ENCODE measurements around the gene PHAF1. TPM values are rescaled to one million over a fixed set of nuclear protein-coding genes. Genes with fewer than 3 reads are reported as not detected.
A peak's percentile ranks its signal among the peaks of the same experiment; 100 is the strongest.

The PHAF1 gene
- total RNA-seq, 1 experiment from 2014 or later, result 34.4 TPM

GRCh38 chr16:67174706-67175231 is 65.0 kb downstream of the PHAF1 start:
- H3K4me3 ChIP-seq (ENCODE audit: low read depth, low read length), result peak overlapping the region; percentile 41
- Mint-ChIP-seq H3K4me1 (ENCODE audit: low read depth, unreplicated experiment) (peaks cover 43% of the 10 kb centered on the region), H3K9me3 (ENCODE audit: unreplicated experiment) (no peaks in the 10 kb centered on the region), H3K36me3 (ENCODE audit: insufficient read depth, unreplicated experiment) (peaks cover 39% of the 10 kb centered on the region), H3K4me3 (ENCODE audit: unreplicated experiment) (no peak overlapping the region), H3K27ac (ENCODE audit: unreplicated experiment) (no peak overlapping the region), H3K27me3 (ENCODE audit: insufficient read depth, unreplicated experiment) (no peaks in the 10 kb centered on the region)
- intact Hi-C loops (cut with micrococcal nuclease; ENCODE audit: unreplicated experiment), result loop anchor here (1.0 kb wide), 1 partner anchor 12 kb away; no protein-coding TSS in a partner anchor
- H3K9me3 ChIP-seq, result no peaks in the 10 kb centered on the region
- no peaks in the 10 kb centered on the region for H3K36me3 ChIP-seq (ENCODE audit: control insufficient read depth, insufficient read depth, low read length)
- H3K27me3 ChIP-seq (replicated peaks; ENCODE audit: control insufficient read depth, insufficient read depth, low read length), result no peaks in the 10 kb centered on the region
- TF ChIP-seq CTCF (IDR thresholded peaks at IDR 0.05; ENCODE audit: insufficient read depth in 1 of 2, low read depth in 1 of 2, low read length in 1 of 2, severe bottlenecking in 1 of 2, unreplicated experiment in 1 of 2), result no peak
- no TSS peak for BruUV-seq (replicated peaks)
- DNase-seq, result no peak
- peaks cover 29% of the 10 kb centered on the region for H3K4me1 ChIP-seq
- ChIA-PET CTCF (interaction anchor here (0.6 to 1.8 kb wide), 7 partner anchors 10 to 1279 kb away, joined by 3 to 4 read pairs (median 3); partner anchors contain the start of gene NFATC3), POLR2A (no interaction called here)

- H3K27me3 ChIP-seq (replicated peaks; ENCODE audit: control insufficient read depth, insufficient read depth, low read length), result no peaks in the 10 kb centered on the region
- Mint-ChIP-seq H3K27ac (ENCODE audit: unreplicated experiment) (no peak overlapping the region), H3K4me3 (ENCODE audit: unreplicated experiment) (no peak overlapping the region), H3K4me1 (ENCODE audit: low read depth, unreplicated experiment) (peaks cover 33% of the 10 kb centered on the region), H3K36me3 (ENCODE audit: insufficient read depth, unreplicated experiment) (peaks cover 31% of the 10 kb centered on the region), H3K27me3 (ENCODE audit: insufficient read depth, unreplicated experiment) (no peaks in the 10 kb centered on the region), H3K9me3 (ENCODE audit: unreplicated experiment) (no peaks in the 10 kb centered on the region)
- DNase-seq, result no peak
- no TSS peak for BruUV-seq (replicated peaks)
- no peak overlapping the region for H3K4me3 ChIP-seq (ENCODE audit: low read depth, low read length)
- H3K9me3 ChIP-seq, result no peaks in the 10 kb centered on the region
- H3K4me1 ChIP-seq, result peaks cover 18% of the 10 kb centered on the region
- intact Hi-C loops (cut with micrococcal nuclease; ENCODE audit: unreplicated experiment), result no loop called here
- POLR2A ChIA-PET, result no interaction called here
- TF ChIP-seq CTCF (IDR thresholded peaks at IDR 0.05; ENCODE audit: insufficient read depth in 1 of 2, low read depth in 1 of 2, low read length in 1 of 2, severe bottlenecking in 1 of 2, unreplicated experiment in 1 of 2), result no peak
- CTCF ChIA-PET, result interaction anchor here (0.9 to 1.1 kb wide), 2 partner anchors 196 to 278 kb away, joined by 4 to 6 read pairs; no protein-coding TSS in a partner anchor
- no peaks in the 10 kb centered on the region for H3K36me3 ChIP-seq (ENCODE audit: control insufficient read depth, insufficient read depth, low read length)
Observed at GRCh38 chr16:67176662-67177061, 66.9 kb downstream of the PHAF1 start.

DNA sequence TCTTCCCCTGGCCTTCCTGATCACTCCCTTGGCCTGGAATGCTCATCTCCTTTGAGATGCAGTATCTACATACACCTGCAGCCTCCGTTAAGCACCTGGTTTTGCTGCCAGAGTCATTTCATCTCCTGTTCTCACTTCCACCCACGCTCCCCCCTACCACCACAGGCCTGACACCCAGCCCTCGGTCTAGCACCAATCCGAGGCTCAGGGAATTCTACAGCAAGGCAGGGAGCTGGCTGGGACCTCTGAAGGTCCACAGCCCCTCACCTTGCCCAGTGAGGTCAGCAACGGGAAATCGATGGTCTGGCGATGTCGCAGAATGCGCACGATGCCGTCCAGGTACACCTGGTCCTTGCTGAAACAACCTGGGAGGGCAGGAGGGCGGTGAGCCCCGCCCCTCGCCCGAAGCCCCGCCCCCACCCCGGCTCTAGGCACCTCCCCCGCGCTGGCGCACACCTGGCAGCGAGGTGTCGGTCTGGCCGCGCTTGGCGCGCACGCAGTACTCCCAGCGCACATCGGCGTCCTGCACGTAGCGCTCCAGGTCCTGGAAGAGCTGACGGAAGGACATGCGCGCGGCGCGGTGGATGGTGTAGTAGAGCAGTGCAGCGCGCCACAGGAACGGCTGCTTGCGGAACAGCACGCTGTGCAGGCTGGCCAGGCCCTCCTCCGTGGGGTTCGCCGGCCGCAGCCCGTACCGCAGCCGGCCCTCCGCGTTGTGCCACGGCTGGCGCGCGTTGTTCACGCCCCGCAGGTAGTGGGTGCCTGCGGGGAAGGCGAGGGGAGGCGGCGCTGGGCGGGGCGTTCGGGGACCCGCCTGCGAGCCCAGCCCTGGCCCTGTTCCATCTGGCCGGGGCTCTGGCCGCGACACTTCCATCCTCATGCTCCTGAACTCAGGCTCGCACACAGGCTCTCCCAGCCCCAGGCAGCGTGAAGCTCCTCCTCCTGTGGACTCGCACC is 68.3 kb downstream of the PHAF1 start:
- Mint-ChIP-seq H3K4me1 (ENCODE audit: low read depth, unreplicated experiment) (peaks cover 28% of the 10 kb centered on the region), H3K27me3 (ENCODE audit: insufficient read depth, unreplicated experiment) (no peaks in the 10 kb centered on the region), H3K9me3 (ENCODE audit: unreplicated experiment) (no peaks in the 10 kb centered on the region), H3K27ac (ENCODE audit: unreplicated experiment) (peak overlapping the region; percentile 53), H3K4me3 (ENCODE audit: unreplicated experiment) (peak overlapping the region; percentile 74), H3K36me3 (ENCODE audit: insufficient read depth, unreplicated experiment) (peaks cover 31% of the 10 kb centered on the region)
- H3K27me3 ChIP-seq (replicated peaks; ENCODE audit: control insufficient read depth, insufficient read depth, low read length), result no peaks in the 10 kb centered on the region
- no peaks in the 10 kb centered on the region for H3K36me3 ChIP-seq (ENCODE audit: control insufficient read depth, insufficient read depth, low read length)
- peaks cover 22% of the 10 kb centered on the region for H3K4me1 ChIP-seq
- DNase-seq, result peak; percentile 95 to 96
- BruUV-seq (replicated peaks), result no TSS peak
- peak in 1 of 2 experiments; percentile 7 for TF ChIP-seq CTCF (IDR thresholded peaks at IDR 0.05; ENCODE audit: insufficient read depth in 1 of 2, low read depth in 1 of 2, low read length in 1 of 2, severe bottlenecking in 1 of 2, unreplicated experiment in 1 of 2)
- ChIA-PET POLR2A (interaction anchor here (0.6 to 0.7 kb wide), 2 partner anchors 224 to 539 kb away, joined by 5 to 6 read pairs; no protein-coding TSS in a partner anchor), CTCF (interaction anchor here (0.6 to 1.0 kb wide), 7 partner anchors 8 to 193 kb away, joined by 3 to 8 read pairs (median 4); partner anchors contain the start of genes NOL3 and TMEM208)
- peak overlapping the region; percentile 72 for H3K4me3 ChIP-seq (ENCODE audit: low read depth, low read length)
- no peaks in the 10 kb centered on the region for H3K9me3 ChIP-seq
- intact Hi-C loops (cut with micrococcal nuclease; ENCODE audit: unreplicated experiment), result loop anchor here (1.0 kb wide), 1 partner anchor 8 kb away; the partner anchor contains the start of gene NOL3

Measured in Caco-2 (cell line).